ENCODE measurements around the gene ELAVL4.

Gene ELAVL4

DNA sequence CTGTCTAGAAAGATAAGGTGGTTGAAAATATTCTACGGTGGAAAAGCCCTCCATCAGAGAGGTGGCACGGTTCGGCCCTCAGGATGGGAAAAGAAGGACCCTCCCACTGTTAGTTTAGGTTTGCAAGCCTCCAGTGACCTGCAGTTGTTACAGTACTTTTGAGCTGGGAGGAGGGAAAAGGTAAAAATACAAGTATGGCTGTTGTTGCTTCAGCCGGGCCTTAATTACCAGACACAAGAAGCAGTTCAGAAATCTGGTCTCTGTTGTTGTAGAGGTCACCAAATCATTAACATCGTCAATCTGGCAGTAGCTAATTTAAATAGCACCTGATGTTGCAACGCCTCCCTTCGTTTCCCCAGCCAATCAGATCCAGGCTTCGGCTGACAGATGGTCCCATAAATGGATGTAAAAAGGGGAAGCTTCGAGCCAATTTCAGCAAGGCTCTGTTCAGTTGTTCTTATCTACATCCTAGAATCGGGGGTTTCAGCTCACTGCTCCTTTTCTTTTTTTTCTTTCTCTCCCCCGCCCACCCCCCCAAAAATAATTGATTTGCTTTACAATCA is at the start of gene ELAVL4:
Gene ELAVL4 (plus strand): TSS at position 424 of the 563 bp plus-strand sequence. CDS start 270 bp downstream, outside the sequence.
- DNase-seq (ENCODE audit: low read depth in 2 of 3, low spot score in 1 of 3) = no peak

DNA sequence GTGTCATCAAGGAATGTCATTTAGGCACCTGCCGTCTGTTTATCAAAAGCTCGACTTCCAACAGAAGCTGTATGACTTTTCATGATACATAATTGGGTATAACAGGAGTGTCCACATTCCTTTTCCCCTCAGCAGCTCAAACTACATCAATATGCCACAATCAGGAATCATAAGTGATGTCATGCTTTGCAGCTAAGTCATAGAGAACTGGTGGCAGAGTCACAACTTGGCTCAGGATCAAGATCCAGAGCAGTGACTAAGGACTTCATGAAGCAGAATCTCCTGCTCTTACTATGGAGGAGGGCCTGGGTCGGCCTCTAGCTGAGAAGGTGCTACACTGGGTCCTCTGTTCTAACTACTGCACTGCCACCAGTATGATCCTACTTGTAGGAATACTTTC is 48.4 kb upstream of the ELAVL4 start:
- no peak for DNase-seq (ENCODE audit: low read depth in 2 of 3, low spot score in 1 of 3)

DNA sequence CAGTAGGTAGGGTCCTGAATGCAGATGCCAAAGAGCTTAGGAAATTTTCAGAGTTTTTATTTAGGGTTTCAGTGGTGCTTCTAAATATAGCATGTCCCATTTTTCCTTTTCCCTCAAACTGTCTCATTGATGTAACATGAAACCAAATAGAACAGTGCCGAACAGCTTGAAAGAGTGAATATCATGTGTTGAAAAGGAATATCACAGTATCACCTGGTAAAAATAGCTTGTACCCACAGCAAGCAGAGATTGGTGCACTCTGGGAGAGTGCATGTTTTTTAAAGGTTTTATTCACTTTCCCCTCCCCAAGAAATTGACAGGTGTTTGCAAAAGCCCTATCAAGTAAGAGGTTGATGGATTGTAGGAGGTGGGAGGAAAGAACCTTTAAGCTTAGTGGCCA is 41.9 kb upstream of the ELAVL4 start:
- no peak for DNase-seq (ENCODE audit: low read depth in 2 of 3, low spot score in 1 of 3)

DNA sequence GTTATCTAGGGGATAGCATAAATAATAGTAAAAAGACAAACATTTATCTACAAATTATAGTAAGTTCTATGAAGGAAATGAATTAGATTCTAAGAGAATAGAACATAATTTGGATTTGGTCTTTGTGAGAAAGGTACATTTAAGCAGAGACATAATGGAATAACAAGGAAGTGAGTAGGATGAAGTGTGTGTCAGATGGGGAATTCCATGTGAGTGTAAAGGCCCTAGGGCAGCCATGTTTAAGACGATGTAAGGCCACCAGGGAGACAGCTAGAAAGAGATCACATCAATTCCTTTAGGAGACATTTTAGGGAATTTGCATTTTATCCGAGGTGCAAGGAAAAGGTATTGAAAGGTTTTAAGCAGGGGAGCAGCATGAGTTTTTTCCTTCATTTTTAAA is 33.8 kb upstream of the ELAVL4 start:
- no peak for DNase-seq (ENCODE audit: low read depth in 2 of 3, low spot score in 1 of 3)

DNA sequence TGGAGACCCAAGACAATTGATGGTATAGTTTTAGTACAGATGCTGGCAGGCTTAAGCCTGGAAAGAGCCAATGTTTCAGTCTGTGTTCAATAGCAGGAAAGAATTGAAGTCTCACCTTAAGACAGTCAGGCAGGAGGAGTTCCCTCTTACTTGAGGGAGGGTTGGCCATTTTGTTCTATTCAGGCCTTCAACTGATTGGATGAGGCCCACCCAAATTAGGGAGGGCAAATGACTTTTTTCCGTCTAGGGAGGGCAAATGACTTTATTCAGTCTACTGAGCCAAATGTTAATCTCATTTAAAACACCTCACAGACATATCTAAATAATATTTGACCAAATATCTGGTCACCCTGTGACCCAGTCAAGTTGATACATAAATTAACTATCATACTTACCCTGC is 31.4 kb upstream of the ELAVL4 start:
- no peak for DNase-seq (ENCODE audit: low read depth in 2 of 3, low spot score in 1 of 3)

DNA sequence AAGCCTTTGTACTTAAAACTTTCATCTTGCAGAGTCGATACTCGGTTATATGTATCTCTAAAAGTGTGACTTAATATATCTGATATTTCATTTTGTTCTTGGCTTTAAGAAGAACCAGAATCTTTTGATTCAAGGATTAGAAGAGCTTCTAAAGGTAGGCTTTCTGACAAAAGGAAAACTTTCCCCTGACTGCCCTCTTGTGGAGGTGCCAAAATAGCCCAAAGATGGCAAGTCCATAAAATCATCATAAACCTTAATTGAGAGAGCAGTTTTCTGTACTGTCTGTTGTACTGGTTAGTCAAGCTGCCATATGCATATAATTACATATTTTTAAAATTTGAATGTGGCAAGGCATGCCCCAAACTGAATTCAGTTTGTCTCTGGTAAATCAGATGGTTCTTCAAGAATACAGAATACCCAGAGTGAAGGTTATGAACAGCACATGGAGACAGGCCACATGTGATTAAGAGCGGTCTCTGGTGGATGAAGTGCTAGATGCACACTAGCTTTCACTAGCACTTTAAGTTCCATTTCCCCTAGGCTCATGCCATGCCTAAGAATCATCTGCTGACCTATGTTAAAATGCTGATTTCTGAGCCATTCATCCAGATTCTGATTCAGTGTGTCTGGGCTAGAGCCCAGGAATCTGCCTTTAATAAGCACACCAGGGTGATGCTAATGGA is 27.7 kb upstream of the ELAVL4 start:
- DNase-seq (ENCODE audit: low read depth in 2 of 3, low spot score in 1 of 3) = no peak

DNA sequence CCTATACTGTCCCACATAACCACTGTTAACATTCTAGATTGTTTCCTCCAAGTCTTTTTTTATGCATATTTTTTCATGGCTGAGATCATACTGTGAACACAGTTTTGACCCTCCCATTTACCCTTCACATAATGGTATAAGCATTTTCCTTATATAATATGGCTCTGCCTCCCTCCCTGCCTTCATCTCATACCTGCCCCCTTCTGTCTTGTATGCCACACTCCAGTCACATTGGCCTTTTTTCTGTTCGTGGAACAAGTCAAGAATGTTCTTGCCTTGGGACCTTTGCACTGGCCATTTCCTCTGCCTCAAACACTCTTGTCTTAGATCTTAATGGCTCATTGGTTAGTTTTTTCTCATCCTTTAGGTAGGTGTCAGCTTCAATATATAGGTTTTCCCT is 24.3 kb upstream of the ELAVL4 start:
- no peak for DNase-seq (ENCODE audit: low read depth in 2 of 3, low spot score in 1 of 3)

DNA sequence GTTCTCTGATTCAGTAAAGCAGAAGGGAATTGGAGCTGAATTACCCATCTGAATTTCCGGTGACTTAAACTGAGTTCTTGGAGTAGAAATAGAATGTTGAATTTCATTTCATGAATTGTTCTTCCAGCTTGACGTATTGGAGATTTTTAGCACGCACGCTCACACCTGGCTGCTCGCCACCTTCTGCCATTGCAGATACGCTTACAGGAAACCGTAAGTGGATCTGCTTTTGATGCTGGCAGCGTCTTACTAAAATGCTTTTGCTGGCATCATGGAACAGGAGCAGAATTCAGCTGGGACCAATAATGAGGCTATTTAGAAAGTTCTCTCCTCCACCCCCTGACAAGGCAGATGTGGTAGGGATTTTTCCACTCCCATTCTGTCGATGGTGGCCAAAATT is 17.7 kb upstream of the ELAVL4 start:
- no peak for DNase-seq (ENCODE audit: low read depth in 2 of 3, low spot score in 1 of 3)

DNA sequence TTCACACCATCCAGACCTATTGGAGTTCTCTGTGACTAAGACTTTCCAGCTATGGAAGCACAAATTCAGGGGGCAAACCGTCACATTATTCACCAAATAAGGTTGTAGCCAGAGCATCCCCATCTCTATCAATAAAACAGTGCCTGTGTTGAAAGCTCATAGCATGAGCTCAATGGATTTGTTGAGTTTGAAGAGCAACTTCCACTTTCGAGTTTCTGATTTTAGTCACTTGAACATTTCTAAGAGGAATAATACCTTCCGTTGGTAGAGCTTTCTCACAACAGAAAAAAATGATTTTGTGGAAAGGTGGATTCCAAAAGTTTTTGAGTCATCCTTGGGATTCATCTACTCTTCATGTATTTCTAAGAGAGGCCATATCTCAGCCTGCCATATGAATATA is 13.0 kb upstream of the ELAVL4 start:
- DNase-seq (ENCODE audit: low read depth in 2 of 3, low spot score in 1 of 3) = no peak

DNA sequence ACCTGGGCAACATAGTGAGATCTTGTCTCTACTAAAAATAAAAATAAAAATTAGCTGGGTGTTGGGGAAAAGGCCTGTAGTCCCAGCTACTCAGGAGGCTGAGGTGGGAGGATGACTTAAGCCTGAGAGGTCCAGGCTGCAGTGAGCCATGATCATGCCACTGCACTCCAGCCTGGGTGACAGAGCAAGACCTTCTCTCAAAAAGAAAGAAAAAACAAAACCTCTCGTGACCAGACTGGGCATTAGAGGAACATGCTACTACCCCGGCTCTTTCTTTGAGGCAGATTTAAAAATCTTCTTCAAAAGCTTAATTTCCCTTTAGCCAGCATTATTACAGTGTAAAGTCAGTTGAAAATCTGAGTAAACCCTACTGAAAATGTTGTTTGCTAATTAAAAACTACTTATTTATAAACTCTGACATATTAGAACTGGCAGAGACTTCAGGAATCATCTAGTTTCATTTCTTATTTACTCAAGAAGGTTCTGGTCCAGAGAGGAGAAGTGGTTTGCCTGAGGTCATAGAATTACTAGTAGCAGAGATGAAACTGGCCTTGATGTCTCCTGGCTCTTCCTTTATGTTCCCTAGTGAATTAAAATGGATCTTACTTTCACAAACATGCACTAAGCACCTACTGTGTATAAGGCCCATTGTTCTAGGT is 11.6 kb upstream of the ELAVL4 start:
- no peak for DNase-seq (ENCODE audit: low read depth in 2 of 3, low spot score in 1 of 3)

DNA sequence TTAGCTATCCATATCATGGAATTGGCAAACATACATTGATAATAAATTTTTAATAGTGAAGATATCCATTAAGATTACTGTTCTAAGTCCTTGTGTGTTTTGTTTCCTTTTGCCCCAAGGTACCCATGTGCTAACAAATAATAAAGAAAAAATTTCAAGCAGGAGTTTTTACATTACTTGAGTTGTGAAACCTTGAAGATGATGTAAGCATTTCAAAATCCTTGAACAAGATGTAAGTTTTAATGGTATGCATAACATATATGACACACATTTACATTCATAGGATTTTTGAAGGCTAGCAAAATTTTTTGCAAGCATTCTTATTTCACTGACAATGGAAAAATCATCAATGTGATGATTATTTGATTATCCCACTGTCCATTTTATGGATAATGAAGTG is 10.9 kb upstream of the ELAVL4 start:
- DNase-seq (ENCODE audit: low read depth in 2 of 3, low spot score in 1 of 3) = no peak

DNA sequence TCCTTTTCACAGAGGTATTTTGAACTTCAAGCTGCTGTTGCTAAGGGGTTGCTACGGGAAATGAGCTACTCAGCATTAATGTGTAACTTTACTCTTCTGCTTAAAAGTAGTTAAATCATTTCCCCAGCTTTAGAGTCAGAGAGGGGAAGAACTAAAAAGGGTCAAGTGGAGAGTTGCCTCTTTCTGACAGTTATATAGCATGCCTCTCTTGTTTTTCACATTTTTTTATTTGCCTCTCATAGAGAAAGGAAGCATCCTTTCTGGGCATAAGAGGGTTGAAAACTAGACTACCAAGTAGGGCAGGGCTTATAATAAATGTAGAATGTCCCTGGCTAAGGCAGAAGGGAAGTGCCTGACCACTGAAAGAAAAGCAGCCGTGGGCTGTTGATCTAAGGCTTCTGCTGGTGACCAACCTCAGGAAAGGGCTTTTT is 10.1 kb upstream of the ELAVL4 start:
- no peak for DNase-seq (ENCODE audit: low read depth in 2 of 3, low spot score in 1 of 3)

DNA sequence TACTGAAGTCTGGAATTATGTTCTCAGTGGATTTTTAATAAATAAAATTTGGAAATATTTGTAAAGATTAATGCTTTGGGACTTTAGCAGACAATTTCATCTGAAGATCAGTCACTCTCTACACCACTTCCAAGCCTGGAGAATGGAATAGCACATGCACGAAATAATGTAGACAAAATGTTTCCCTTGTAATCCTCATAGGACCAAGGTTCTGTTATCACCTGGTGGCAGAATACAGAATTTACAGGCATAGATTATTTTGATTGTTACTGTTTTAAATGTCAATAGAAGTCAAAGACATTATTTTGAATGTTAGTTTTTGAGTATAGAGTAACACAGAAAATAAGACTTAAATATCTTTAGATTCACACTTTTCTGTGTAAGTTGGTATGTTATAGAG is 9.1 kb upstream of the ELAVL4 start:
- DNase-seq (ENCODE audit: low read depth in 2 of 3, low spot score in 1 of 3) = no peak

DNA sequence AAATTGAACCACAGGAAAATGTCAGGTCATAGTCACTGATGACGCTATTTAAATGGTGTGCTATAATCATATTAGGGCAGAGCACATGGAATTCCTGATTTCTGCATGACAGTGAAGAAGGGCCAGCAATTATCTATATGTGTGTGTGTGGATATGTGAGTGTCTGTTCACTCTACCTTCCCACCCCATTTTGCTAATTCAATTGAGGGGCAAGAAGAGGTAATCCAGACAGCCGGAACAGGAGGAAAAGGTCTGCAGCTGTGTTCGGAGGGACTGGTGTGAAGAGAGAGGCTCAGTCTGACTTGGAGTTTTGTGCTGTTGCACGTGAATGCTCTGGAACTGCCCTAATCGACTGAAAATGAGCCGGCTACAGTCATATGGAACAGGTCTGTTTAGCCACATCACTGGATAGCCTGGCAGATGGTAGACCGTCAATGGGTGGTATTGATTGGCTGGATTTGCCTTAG is 5.1 kb upstream of the ELAVL4 start:
- DNase-seq (ENCODE audit: low read depth in 2 of 3, low spot score in 1 of 3) = no peak

DNA sequence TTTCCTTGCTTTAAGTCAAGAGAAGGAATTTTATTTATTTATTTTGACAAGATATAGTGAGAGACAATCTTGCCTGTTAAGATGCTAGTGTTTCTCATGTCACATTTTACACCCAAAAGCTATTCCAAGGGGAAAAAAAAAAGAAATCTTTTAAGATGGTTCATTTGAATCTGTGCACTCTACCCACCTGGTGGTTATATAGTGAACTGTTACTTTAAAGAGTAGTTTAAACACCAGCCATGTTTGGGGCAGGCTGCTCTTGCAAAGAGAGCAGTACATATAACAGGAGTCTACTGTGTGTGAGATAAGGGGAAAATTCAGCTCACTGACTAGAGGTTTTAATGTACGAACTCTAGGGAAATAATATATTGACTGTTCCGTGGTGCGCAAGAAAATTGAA is 3.3 kb upstream of the ELAVL4 start:
- no peak for DNase-seq (ENCODE audit: low read depth in 2 of 3, low spot score in 1 of 3)

DNA sequence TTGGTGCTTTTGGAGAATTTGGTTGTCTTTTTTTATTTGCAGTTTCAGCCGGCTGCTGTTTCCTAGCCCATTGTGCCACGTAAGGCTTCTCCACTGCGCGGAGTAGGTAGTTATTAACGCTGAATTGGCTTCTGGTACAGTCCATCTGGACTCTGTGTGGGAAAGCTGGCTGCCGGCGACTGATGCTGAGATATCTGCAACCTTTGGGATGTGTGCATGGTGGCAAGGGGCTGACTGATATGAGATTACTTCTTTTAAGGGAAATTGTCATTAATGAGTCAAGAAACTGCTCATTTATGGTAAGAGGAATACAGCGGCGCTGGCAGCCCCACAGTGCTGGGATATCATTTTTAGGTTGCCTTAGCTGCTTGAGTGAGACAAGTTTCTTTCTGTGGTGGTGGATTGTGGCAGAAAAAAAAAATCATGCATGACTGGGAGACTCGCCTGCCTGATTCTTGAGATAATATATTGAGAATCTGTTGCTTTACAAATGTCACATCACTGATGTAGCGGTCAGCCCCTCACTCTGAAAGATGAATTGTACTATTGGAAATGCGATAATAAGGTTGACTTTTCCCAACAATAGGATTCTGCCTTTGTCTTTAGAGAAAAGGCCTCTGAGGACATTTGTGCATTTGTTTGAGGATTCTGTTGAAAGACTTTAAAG is 2.5 kb upstream of the ELAVL4 start:
- no peak for DNase-seq (ENCODE audit: low read depth in 2 of 3, low spot score in 1 of 3)

DNA sequence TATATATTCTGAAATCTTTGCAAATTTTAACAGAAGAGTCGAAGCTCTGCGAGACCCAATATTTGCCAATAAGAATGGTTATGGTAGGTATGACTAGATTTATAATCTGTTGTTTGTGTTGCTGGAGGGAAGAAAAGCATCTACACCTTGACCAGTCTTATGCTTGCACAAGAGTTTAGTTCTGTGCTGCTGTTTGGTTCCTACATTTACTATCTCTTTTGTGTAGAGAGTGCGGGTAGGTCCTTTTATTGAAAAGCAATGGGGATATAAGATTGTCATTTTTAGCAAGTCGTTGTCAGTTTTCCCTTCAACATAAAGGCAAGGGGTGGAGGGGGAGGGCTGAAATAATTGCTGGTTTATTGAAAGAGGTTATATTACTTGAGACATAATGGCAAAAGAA is 396 bp downstream of the ELAVL4 start:
- no peak for DNase-seq (ENCODE audit: low read depth in 2 of 3, low spot score in 1 of 3)

DNA sequence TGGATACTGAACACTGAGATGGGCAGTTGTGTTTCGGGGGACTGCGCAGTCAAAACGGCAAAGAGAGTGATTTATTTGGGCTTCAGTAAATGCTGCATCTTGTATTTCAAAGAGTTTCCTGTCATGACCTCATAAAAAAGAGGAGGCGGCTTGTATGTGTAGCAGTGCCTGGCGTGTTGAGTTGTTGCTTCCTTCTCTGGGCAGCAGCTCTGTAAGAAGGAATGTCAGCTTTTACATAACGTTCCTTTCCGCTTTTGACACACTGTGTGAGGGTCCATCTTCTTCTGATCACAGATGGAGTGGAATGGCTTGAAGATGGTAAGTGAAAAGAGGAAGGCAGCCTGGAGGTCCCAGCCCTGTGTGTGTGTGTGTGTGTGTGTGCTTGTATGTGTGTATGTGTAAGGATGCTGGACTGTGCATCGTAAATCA is 941 bp downstream of the ELAVL4 start:
- DNase-seq (ENCODE audit: low read depth in 2 of 3, low spot score in 1 of 3) = no peak

DNA sequence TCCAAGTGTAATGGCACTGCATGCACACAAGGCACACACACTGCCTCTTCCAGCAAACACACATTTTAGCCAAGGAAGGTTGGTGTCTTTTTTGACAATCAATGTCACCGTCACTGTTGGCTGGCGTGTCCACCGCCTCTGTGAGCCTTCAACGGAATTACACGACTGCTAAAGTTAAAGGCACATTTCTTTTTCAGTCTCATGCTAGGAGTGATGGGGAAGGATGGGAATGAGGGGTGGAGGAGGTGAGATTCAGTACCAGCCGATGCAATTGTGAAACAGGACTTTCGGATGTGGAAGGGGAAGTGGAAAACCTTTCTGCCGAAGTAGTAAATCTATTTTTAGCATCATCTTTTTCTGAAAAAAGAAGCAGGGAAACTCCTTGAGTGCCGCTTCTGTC is 1.4 kb downstream of the ELAVL4 start:
- DNase-seq (ENCODE audit: low read depth in 2 of 3, low spot score in 1 of 3) = no peak

DNA sequence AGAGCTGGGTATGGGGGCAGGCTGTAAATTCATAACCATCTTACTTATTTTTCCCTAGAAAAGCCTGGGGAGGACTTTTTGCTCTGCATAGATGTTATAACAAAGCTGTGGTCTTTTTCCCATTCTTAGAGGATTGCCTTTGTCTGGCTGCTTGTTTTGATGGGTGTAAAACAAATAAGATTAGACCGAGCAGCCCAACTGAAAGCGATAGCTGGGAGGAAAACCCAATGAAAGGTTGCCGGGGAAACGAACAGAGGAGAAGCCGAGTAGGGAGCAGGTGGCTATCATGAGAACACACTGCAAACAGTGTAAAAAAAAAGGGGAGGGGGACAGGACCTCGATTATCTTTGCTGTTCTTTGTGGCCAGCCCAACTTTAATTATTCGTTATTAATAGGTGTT is 1.9 kb downstream of the ELAVL4 start:
- DNase-seq (ENCODE audit: low read depth in 2 of 3, low spot score in 1 of 3) = no peak

DNA sequence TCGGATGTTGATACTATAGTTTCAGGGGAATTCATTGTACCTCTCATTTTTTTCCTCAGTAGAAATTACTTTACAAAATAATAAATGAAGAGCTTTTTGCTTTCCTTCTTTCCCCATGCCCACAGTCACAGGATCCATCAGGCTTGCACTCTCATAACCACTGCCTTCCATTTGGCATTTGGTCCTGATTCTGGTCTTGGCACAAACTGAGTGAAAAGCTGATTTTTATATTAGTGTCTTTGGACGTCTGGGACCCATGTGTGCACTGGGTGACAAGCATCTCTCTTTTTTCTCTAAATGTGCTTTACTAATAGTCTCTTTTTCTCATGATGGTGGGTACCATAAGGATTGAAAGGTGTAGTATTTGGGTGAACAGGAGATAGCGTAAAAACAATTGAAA is 2.8 kb downstream of the ELAVL4 start:
- DNase-seq (ENCODE audit: low read depth in 2 of 3, low spot score in 1 of 3) = no peak

DNA sequence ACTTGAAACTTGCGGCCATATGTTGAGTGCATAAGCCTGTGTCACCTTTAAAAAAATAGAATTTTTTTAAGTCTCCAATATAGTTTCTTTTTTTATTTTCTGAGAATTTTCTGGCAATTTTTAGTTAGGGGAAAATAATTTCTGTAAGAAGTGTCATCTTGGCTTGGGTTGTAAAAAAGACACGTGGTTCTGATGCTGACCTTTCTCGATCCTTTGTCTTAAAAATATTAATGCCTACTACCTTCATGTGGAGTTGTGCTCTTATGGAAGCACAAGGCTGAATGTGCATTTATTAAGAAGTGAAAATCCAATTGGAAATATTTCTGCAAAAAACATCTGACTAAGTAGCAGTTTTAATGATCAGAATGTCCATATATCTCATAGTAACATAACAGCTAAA is 3.5 kb downstream of the ELAVL4 start:
- DNase-seq (ENCODE audit: low read depth in 2 of 3, low spot score in 1 of 3) = no peak
